B cell (primary cell): ENCODE measurements around the gene PHRF1. TPM values are rescaled to one million over a fixed set of nuclear protein-coding genes. Genes with fewer than 3 reads are reported as not detected.
A peak's percentile ranks its signal among the peaks of the same experiment; 100 is the strongest.
"Not testable (repeated sequence)": the region's sequence is repeated elsewhere in the genome, so short reads cannot be mapped to it uniquely, and the experiment has no call there.

ENCODE experiments used
- ATAC-seq: fragments of 200-7000 bp; cut with Tn5 transposase; one replicate; pipeline ENCODE4 v1.10.0; 2021; ENCODE audit warnings: low read depth, mild to moderate bottlenecking, moderate number of reproducible peaks, moderate library complexity
- CTCF ChIA-PET: fragments of 350-600 bp; sonication (Branson Sonifier 250); formaldehyde crosslinking; loops from one replicate; lab custom pipeline; 2021; ENCODE audit warnings: antibody characterized with exemption, inconsistent platforms; lab: Charles Lee
- POLR2A ChIA-PET: fragments of 350-600 bp; sonication (Branson Sonifier 250); formaldehyde crosslinking; loops from one replicate; lab custom pipeline; 2021; ENCODE audit warnings: antibody characterized with exemption; lab: Charles Lee
- DNase-seq: peaks from one replicate; pipeline ENCODE4 v3.0.0; 2013
- H2AFZ ChIP-seq: 2 replicates; pipeline ENCODE4 v1.6.1; 2012; ENCODE audit warnings: mild to moderate bottlenecking, low read depth, low read length; ENCODE audit not compliant: insufficient read depth, poor library complexity, severe bottlenecking
- H3K27ac ChIP-seq, 2 donors: 1 replicate in 1 of 2; 2 replicates in 1 of 2; pipeline ENCODE4 v1.5.1; 2012 to 2013; ENCODE audit warnings: low read length in 2 of 2, mild to moderate bottlenecking in 2 of 2, moderate library complexity in 1 of 2
- H3K27me3 ChIP-seq, 4 experiments: fragments of 200-600 bp in 1 of 4; sonication (generic) in 1 of 4; replicated peaks in 1 of 4; 1 replicate in 2 of 4; 2 replicates in 2 of 4; pipeline versions ENCODE4 v1.6.1 to v1.7.0; 2013 to 2016; ENCODE audit warnings: low read length in 3 of 4, mild to moderate bottlenecking in 2 of 4, mixed read lengths in 1 of 4, moderate library complexity in 1 of 4; ENCODE audit not compliant: insufficient read depth in 4 of 4, control insufficient read depth in 3 of 4; ENCODE audit errors: control extremely low read depth in 1 of 4
- H3K36me3 ChIP-seq, 2 experiments: replicated peaks in 1 of 2; 1 replicate in 1 of 2; 2 replicates in 1 of 2; pipeline versions ENCODE4 v1.6.1 to v1.7.1; 2013; ENCODE audit warnings: low read length in 1 of 2; ENCODE audit not compliant: insufficient read depth in 2 of 2, control insufficient read depth in 1 of 2; ENCODE audit errors: control extremely low read depth in 1 of 2, extremely low read depth in 1 of 2
- H3K4me1 ChIP-seq, 2 donors: fragments of 200-600 bp in 1 of 2; sonication (generic) in 1 of 2; 1 replicate in 1 of 2; 2 replicates in 1 of 2; pipeline versions ENCODE4 v1.5.1 to v1.6.1; 2013 to 2017; ENCODE audit warnings: low read length in 2 of 2; ENCODE audit not compliant: control insufficient read depth in 2 of 2, insufficient read depth in 2 of 2
- H3K4me2 ChIP-seq: replicated peaks from 2 replicates; pipeline ENCODE3; 2012; ENCODE audit warnings: mild to moderate bottlenecking, low read depth, low read length; ENCODE audit not compliant: poor library complexity, severe bottlenecking
- H3K4me3 ChIP-seq, 5 experiments: fragments of 200-600 bp in 1 of 5; sonication (generic) in 1 of 5; 1 replicate in 3 of 5; 2 replicates in 2 of 5; pipeline versions ENCODE4 v1.5.1 to v1.7.0; 2011 to 2016; ENCODE audit warnings: low read length in 4 of 5, mild to moderate bottlenecking in 4 of 5, low read depth in 2 of 5, control low read depth in 1 of 5, moderate library complexity in 1 of 5; ENCODE audit not compliant: insufficient read depth in 1 of 5; ENCODE audit errors: control extremely low read depth in 1 of 5, extremely low read depth in 1 of 5
- H3K79me2 ChIP-seq: fragments of 200-600 bp; sonication (generic); one replicate; pipeline ENCODE4 v1.6.0; 2016; ENCODE audit warnings: low read length; ENCODE audit not compliant: control insufficient read depth, insufficient read depth
- H3K9ac ChIP-seq: fragments of 200-600 bp; sonication (generic); 2 replicates; pipeline ENCODE4 v1.6.1; 2017; ENCODE audit warnings: mild to moderate bottlenecking, low read length, moderate library complexity
- H3K9me3 ChIP-seq, 3 donors: one replicate each; pipeline versions ENCODE4 v1.6.1 to v1.7.1; 2013; ENCODE audit warnings: low read length in 2 of 3; ENCODE audit not compliant: control insufficient read depth in 2 of 3, insufficient read depth in 1 of 3; ENCODE audit errors: control extremely low read depth in 1 of 3
- H4K20me1 ChIP-seq: 2 replicates; pipeline ENCODE4 v1.6.0; 2012; ENCODE audit warnings: mild to moderate bottlenecking, low read length; ENCODE audit not compliant: insufficient read depth, control insufficient read depth, poor library complexity, severe bottlenecking
- H3K27ac Mint-ChIP-seq: one replicate; pipeline ENCODE4 v1.8.0; 2021; ENCODE audit warnings: mixed read lengths
- H3K27me3 Mint-ChIP-seq: one replicate; pipeline ENCODE4 v1.8.0; 2021; ENCODE audit warnings: mixed read lengths
- H3K4me1 Mint-ChIP-seq: one replicate; pipeline ENCODE4 v1.8.0; 2021; ENCODE audit warnings: mixed read lengths
- H3K4me3 Mint-ChIP-seq: one replicate; pipeline ENCODE4 v1.8.0; 2021; ENCODE audit warnings: mixed read lengths
- H3K9me3 Mint-ChIP-seq: one replicate; pipeline ENCODE4 v1.8.0; 2022; ENCODE audit warnings: mixed read lengths; ENCODE audit not compliant: insufficient read depth
- CTCF ChIP-seq: fragments of 200-600 bp; IDR thresholded peaks from one replicate; pipeline ENCODE4 v1.8.0; 2022; ENCODE audit warnings: antibody characterized with exemption, mild to moderate bottlenecking
- EZH2 ChIP-seq: IDR thresholded peaks from 2 replicates; pipeline ENCODE4 v1.6.1; 2012; ENCODE audit warnings: borderline replicate concordance, low read depth, mild to moderate bottlenecking, moderate library complexity, low read length; ENCODE audit not compliant: insufficient read depth, poor library complexity, severe bottlenecking
- WGBS: methylation state at CpG from one replicate; pipeline ENCODE4 v1.1.5; 2013; ENCODE audit warnings: missing lambda C conversion rate; ENCODE audit not compliant: insufficient coverage; 5-methylcytosine and 5-hydroxymethylcytosine counted together
- intact Hi-C: fragments of 100-400 bp; cut with micrococcal nuclease; formaldehyde crosslinking; loops from one replicate; pipeline ENCODE4 v1.10.0; 2022
- polyA plus RNA-seq: library from polyadenylated mRNA; depleted of rRNA; stranded (reverse); fragments of >200 nt; gene quantifications from 2 replicates; pipeline ENCODE4 v1.2.3, GENCODE V29; 2012
- total RNA-seq, 2 donors: library from RNA; stranded (reverse); fragments of 120-200 nt in 1 of 2; gene quantifications; 1 replicate in 1 of 2; 2 replicates in 1 of 2; pipeline versions ENCODE4 v1.2.3 to v1.2.4, GENCODE V29; 2013 to 2022

PHRF1 gene
- total and polyA plus RNA-seq, 2 donors (not counting 1 experiment from before 2014, with no cell fraction given), result 22.3 to 57.9 TPM

GRCh38 chr11:571802-572185 lies 4.5 kb upstream of the PHRF1 start:
- intact Hi-C loops, result loop anchor here (10.0 kb wide), 1 partner anchor 813 kb away; the partner anchor contains the start of gene BRSK2
- ChIA-PET POLR2A (no interaction called here), CTCF (no interaction called here)
- H3K27ac ChIP-seq, result no peak overlapping the region
- Mint-ChIP-seq H3K9me3 (no peaks in the 10 kb centered on the region), H3K27me3 (peaks cover 15% of the 10 kb centered on the region), H3K27ac (no peak overlapping the region), H3K4me1 (peaks cover 16% of the 10 kb centered on the region), H3K4me3 (no peak overlapping the region)
- no peak overlapping the region for H2AFZ ChIP-seq
- peaks cover 0 to 18% (median 9%) of the 10 kb centered on the region in 4 experiments for H3K27me3 ChIP-seq
- no peaks in the 10 kb centered on the region for H3K36me3 ChIP-seq
- no peak overlapping the region for H3K4me3 ChIP-seq
- peaks cover 0 to 3% (median 0%) of the 10 kb centered on the region in 3 donors for H3K9me3 ChIP-seq
- ATAC-seq (no peak), DNase-seq (no peak)
- WGBS, result 81% methylated on average over 8 of the region's 8 CpGs
- peaks cover 1% of the 10 kb centered on the region for H3K79me2 ChIP-seq
- peaks cover 9% of the 10 kb centered on the region for H4K20me1 ChIP-seq
- H3K4me1 ChIP-seq, result peaks cover 20 to 22% of the 10 kb centered on the region in 2 donors
- TF ChIP-seq CTCF (no peak), EZH2 (no peak)
- no peak overlapping the region for H3K9ac ChIP-seq
- no peak overlapping the region for H3K4me2 ChIP-seq

- peaks cover 0 to 1% of the 10 kb centered on the region in 2 experiments for H3K36me3 ChIP-seq
- WGBS, result 98% methylated on average over 8 of the region's 16 CpGs
- Mint-ChIP-seq H3K27ac (no peak overlapping the region), H3K4me1 (peaks cover 25% of the 10 kb centered on the region), H3K9me3 (no peaks in the 10 kb centered on the region), H3K4me3 (no peak overlapping the region), H3K27me3 (peaks cover 15% of the 10 kb centered on the region)
- H3K4me1 ChIP-seq, result peaks cover 31 to 34% of the 10 kb centered on the region in 2 donors
- ATAC-seq (no peak), DNase-seq (no peak)
- intact Hi-C loops, result loop anchor here (10.0 kb wide), 1 partner anchor 812 kb away; the partner anchor contains the start of gene BRSK2
- H3K4me3 ChIP-seq, result no peak overlapping the region
- CTCF ChIA-PET, result no interaction called here
- peaks cover 0 to 18% (median 9%) of the 10 kb centered on the region in 4 experiments for H3K27me3 ChIP-seq
- H3K9me3 ChIP-seq, result peaks cover 0 to 3% (median 0%) of the 10 kb centered on the region in 3 donors
- no peak overlapping the region for H3K4me2 ChIP-seq
- peaks cover 23% of the 10 kb centered on the region for H4K20me1 ChIP-seq
- H3K79me2 ChIP-seq, result peaks cover 16% of the 10 kb centered on the region
- POLR2A ChIA-PET, result no interaction called here
- H2AFZ ChIP-seq, result no peak overlapping the region
- H3K9ac ChIP-seq, result no peak overlapping the region
- TF ChIP-seq CTCF (no peak), EZH2 (no peak)
- H3K27ac ChIP-seq, result no peak overlapping the region
Measured at GRCh38 chr11:573146-573759, 3.0 kb upstream of the PHRF1 start.

GRCh38 chr11:574031-574570 lies 2.2 kb upstream of the PHRF1 start:
- H3K9me3 Mint-ChIP-seq, H3K36me3 ChIP-seq, ATAC-seq, H2AFZ ChIP-seq, H3K27ac Mint-ChIP-seq, DNase-seq, H3K9me3 ChIP-seq, H3K27ac ChIP-seq, H3K4me3 ChIP-seq, CTCF ChIA-PET, POLR2A ChIA-PET, H3K9ac ChIP-seq: not testable (repeated sequence)
- Mint-ChIP-seq H3K4me3 (peak overlapping the region; percentile 88), H3K27me3 (peaks cover 15% of the 10 kb centered on the region), H3K4me1 (peaks cover 33% of the 10 kb centered on the region)
- WGBS, result 59% methylated on average over 9 of the region's 14 CpGs
- peak overlapping the region; percentile 98 for H3K4me2 ChIP-seq
- peaks cover 32% of the 10 kb centered on the region for H4K20me1 ChIP-seq
- intact Hi-C loops, result loop anchor here (10.0 kb wide), 1 partner anchor 811 kb away; the partner anchor contains the start of gene BRSK2
- H3K79me2 ChIP-seq, result peaks cover 24% of the 10 kb centered on the region
- peaks cover 30 to 39% of the 10 kb centered on the region in 2 donors for H3K4me1 ChIP-seq
- peaks cover 0 to 18% (median 9%) of the 10 kb centered on the region in 4 experiments for H3K27me3 ChIP-seq
